ENCODE data around the gene KASH5.

DNA sequence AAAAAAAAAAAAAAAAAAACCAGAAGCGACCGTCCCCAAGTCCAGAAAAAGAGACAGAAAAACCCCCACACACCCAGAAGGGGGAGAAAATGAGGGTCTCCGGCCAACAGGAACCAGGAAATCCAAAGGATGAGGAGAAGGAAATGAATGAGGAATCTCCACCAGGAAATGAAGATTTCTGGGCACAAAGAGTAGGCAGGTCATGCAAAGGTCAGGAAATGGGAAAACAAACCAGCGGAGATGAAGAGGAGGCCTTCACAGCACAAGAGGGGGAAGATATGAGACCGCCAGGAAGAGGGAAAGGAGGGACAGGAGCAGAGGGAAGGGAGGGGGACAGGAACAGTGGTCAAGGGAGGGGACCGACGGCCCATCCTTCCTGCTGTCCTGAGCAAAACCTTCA is 31.7 kb upstream of the KASH5 start:
- TF ChIP-seq YY1 (IDR thresholded peaks at IDR 0.05; ENCODE audit: insufficient read depth, insufficient read length), result no peak
- no peak for TF ChIP-seq ZNF274 (IDR thresholded peaks at IDR 0.05; ENCODE audit: low read depth, low read length)
- no peak for TF ChIP-seq SUZ12 (IDR thresholded peaks at IDR 0.05; ENCODE audit: extremely low read depth, insufficient read depth, insufficient read length)

All from NT2/D1 (cell line).